ENCODE measurements around the gene NUP188.
"Not testable (repeated sequence)": the region's sequence is repeated elsewhere in the genome, so short reads cannot be mapped to it uniquely, and the experiment has no call there.

NUP188 gene

GRCh38 chr9:128944966-128945365 is 2.5 kb upstream of the NUP188 start:
- not testable (repeated sequence) for DNase-seq

GRCh38 chr9:128945798-128946501 is 1.5 kb upstream of the NUP188 start:
- DNase-seq, result no peak

- no peak for DNase-seq
These were observed 775 bp upstream of the NUP188 start for GRCh38 chr9:128946571-128947276.

GRCh38 chr9:128947277-128947526 is 297 bp upstream of the NUP188 start:
- DNase-seq, result no peak

GRCh38 chr9:128961403-128961802 is 13.9 kb downstream of the NUP188 start:
- DNase-seq, result not testable (repeated sequence)

GRCh38 chr9:128969491-128969890 is 22.0 kb downstream of the NUP188 start:
- no peak for DNase-seq

GRCh38 chr9:128972956-128973355 is 25.5 kb downstream of the NUP188 start:
- DNase-seq, result no peak

- no peak for DNase-seq
These were observed 31.6 kb downstream of the NUP188 start for GRCh38 chr9:128979111-128979510.

GRCh38 chr9:128983536-128983935 is 36.0 kb downstream of the NUP188 start:
- no peak for DNase-seq

GRCh38 chr9:128986671-128987070 is 39.2 kb downstream of the NUP188 start:
- no peak for DNase-seq

GRCh38 chr9:128987805-128988204 is 40.3 kb downstream of the NUP188 start:
- no peak for DNase-seq

GRCh38 chr9:128992995-128993394 is 45.5 kb downstream of the NUP188 start:
- no peak for DNase-seq

GRCh38 chr9:128995791-128996190 is 48.3 kb downstream of the NUP188 start:
- DNase-seq, result peak; percentile 37

GRCh38 chr9:128998462-128998861 is 51.0 kb downstream of the NUP188 start:
- DNase-seq, result no peak

- DNase-seq, result no peak
These were observed 52.2 kb downstream of the NUP188 start for GRCh38 chr9:128999581-129000206.

GRCh38 chr9:129001504-129002325 is 54.2 kb downstream of the NUP188 start:
- DNase-seq, result no peak

GRCh38 chr9:129002992-129003391 is 55.5 kb downstream of the NUP188 start:
- no peak for DNase-seq

GRCh38 chr9:129004173-129004572 is 56.7 kb downstream of the NUP188 start:
- not testable (repeated sequence) for DNase-seq

GRCh38 chr9:129005336-129005997 is 58.0 kb downstream of the NUP188 start:
- no peak for DNase-seq

- peak; percentile 26 for DNase-seq
These were observed 59.0 kb downstream of the NUP188 start for GRCh38 chr9:129006328-129007034.

GRCh38 chr9:129007035-129007765 is 59.7 kb downstream of the NUP188 start:
- no peak for DNase-seq
